Esophagus muscularis mucosa (tissue), 4 donors: ENCODE data around the gene COG4. TPM values are rescaled to one million over a fixed set of nuclear protein-coding genes. Genes with fewer than 3 reads are reported as not detected.

ENCODE experiments used
- DNase-seq: peaks from one replicate; pipeline ENCODE4 v3.0.0-alpha.2; 2017; ENCODE audit errors: extremely low spot score
- H3K27ac ChIP-seq, 4 donors: fragments of 200-600 bp; sonication (generic); replicated peaks in 1 of 4; 1 replicate in 3 of 4; 2 replicates in 1 of 4; pipeline ENCODE4 v1.5.1; 2016 to 2019; ENCODE audit warnings: mild to moderate bottlenecking in 1 of 4
- H3K27me3 ChIP-seq, 4 donors: fragments of 200-600 bp; sonication (generic); one replicate each; pipeline versions ENCODE4 v1.5.1 to v1.6.0; 2016 to 2019
- H3K36me3 ChIP-seq, 4 donors: fragments of 200-600 bp; sonication (generic); one replicate each; pipeline ENCODE4 v1.5.1; 2016 to 2019
- H3K4me1 ChIP-seq, 4 donors: fragments of 200-600 bp; sonication (generic); one replicate each; pipeline ENCODE4 v1.5.1; 2016 to 2019
- H3K4me3 ChIP-seq, 4 donors: fragments of 200-600 bp; sonication (generic); 1 replicate in 2 of 4; 2 replicates in 2 of 4; pipeline ENCODE4 v1.5.1; 2016 to 2019; ENCODE audit warnings: mild to moderate bottlenecking in 4 of 4, moderate library complexity in 1 of 4
- H3K9me3 ChIP-seq, 4 donors: fragments of 200-600 bp; sonication (generic); 1 replicate in 3 of 4; 2 replicates in 1 of 4; pipeline ENCODE4 v1.5.1; 2016 to 2019
- EP300 ChIP-seq: sonication (generic); formaldehyde crosslinking; IDR thresholded peaks from one replicate; pipeline ENCODE4 v1.6.1; 2017; ENCODE audit warnings: antibody characterized with exemption
- POLR2A ChIP-seq: fragments of 450-650 bp; IDR thresholded peaks from one replicate; pipeline ENCODE4 v1.6.1; 2017; ENCODE audit warnings: antibody characterized with exemption, moderate library complexity, mild to moderate bottlenecking, low read depth
- POLR2AphosphoS5 ChIP-seq, 2 donors: sonication (generic); formaldehyde crosslinking; IDR thresholded peaks; one replicate each; pipeline ENCODE4 v1.6.1; 2017; ENCODE audit warnings: antibody characterized with exemption in 2 of 2
- WGBS: methylation state at CpG from one replicate; pipeline ENCODE4 v1.1.5; 2018; 5-methylcytosine and 5-hydroxymethylcytosine counted together
- intact Hi-C: fragments of 100-400 bp; cut with DNase I; formaldehyde crosslinking; loops from one replicate; pipeline ENCODE4 v1.15.1; 2023
- total RNA-seq, 4 donors: library from RNA; depleted of rRNA; stranded (reverse); fragments of >200 nt; gene quantifications; one replicate each; pipeline versions ENCODE4 v1.1.0 to v1.2.1, GENCODE V29; 2016
- TF ChIP-seq, protein P1 (sequence below), 3 experiments: fragments of 200-600 bp in 2 of 3; fragments of 450-650 bp in 1 of 3; sonication (generic) in 2 of 3; IDR thresholded peaks; one replicate each; pipeline ENCODE4 v1.5.1; 2017 to 2019; ENCODE audit warnings: antibody characterized with exemption in 3 of 3, mild to moderate bottlenecking in 2 of 3, moderate library complexity in 1 of 3

The COG4 gene
- total RNA-seq, 4 donors from 2014 or later, result 30.6 to 40.0 (median 35.8) TPM

DNA sequence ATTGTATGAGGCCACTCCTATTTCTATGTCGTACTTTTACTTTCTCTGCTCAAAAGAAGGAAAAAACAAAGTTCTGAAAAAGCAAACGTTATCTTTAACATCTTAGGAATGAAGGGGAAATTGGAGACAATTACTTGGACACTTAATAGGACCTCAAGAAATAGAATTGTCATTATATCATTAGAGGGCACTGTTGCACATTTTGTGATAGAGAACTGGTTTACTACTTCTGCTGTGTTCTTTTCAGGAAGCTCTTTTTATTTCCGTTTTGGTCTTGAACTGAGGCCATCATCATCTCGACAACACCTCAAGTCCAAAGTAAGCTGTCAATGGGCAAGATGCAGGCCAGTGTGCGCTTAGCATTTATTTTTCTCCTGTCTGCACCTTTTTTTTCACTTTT lies 14.6 kb downstream of the COG4 start:
- intact Hi-C loops, result no loop called here
- Histone ChIP-seq H3K4me3 (no peak overlapping the region), H3K27ac (no peak overlapping the region), H3K9me3 (no peaks in the 10 kb centered on the region), H3K4me1 (no peaks in the 10 kb centered on the region), H3K27me3 (no peaks in the 10 kb centered on the region), H3K36me3 (peaks cover 48 to 96% (median 83%) of the 10 kb centered on the region in 4 donors)
- TF ChIP-seq, protein P1, sequence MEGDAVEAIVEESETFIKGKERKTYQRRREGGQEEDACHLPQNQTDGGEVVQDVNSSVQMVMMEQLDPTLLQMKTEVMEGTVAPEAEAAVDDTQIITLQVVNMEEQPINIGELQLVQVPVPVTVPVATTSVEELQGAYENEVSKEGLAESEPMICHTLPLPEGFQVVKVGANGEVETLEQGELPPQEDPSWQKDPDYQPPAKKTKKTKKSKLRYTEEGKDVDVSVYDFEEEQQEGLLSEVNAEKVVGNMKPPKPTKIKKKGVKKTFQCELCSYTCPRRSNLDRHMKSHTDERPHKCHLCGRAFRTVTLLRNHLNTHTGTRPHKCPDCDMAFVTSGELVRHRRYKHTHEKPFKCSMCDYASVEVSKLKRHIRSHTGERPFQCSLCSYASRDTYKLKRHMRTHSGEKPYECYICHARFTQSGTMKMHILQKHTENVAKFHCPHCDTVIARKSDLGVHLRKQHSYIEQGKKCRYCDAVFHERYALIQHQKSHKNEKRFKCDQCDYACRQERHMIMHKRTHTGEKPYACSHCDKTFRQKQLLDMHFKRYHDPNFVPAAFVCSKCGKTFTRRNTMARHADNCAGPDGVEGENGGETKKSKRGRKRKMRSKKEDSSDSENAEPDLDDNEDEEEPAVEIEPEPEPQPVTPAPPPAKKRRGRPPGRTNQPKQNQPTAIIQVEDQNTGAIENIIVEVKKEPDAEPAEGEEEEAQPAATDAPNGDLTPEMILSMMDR (IDR thresholded peaks at IDR 0.05), result peak in 1 of 3 experiments; percentile 3
- TF ChIP-seq POLR2A, result no peak
- DNase-seq, result no peak
- 60% methylated on average over 5 of the region's 5 CpGs for WGBS

DNA sequence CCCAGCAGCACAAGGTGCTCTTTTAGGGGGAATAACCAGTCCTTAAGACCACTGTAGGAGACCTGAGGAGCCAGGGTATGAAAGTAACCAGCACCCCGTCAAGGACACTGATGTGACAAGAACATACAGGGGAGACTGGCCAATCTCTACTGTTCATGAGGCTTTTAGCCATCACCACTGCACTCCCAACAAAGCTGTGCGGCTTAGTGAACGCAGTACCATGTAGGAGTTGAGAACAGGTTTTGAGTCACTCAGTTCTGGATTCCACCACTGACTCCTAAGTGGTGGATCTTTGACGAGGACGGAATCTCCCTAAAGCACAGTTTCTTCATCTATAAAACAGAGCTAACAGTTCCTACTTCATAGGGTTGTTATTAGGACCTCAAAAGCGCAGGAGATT lies 26.8 kb downstream of the COG4 start:
- H3K9me3 ChIP-seq, result no peaks in the 10 kb centered on the region
- 95% methylated on average over 6 of the region's 6 CpGs for WGBS
- TF ChIP-seq POLR2A (no peak), EP300 (no peak), POLR2AphosphoS5 (IDR thresholded peaks at IDR 0.05) (no peak)
- TF ChIP-seq, protein P1 (IDR thresholded peaks at IDR 0.05), result no peak
- DNase-seq, result no peak
- H3K27me3 ChIP-seq, result no peaks in the 10 kb centered on the region
- intact Hi-C loops, result no loop called here
- H3K36me3 ChIP-seq, result peaks cover 47 to 97% (median 73%) of the 10 kb centered on the region in 4 donors
- H3K4me1 ChIP-seq, result no peaks in the 10 kb centered on the region
- H3K4me3 ChIP-seq, result no peak overlapping the region
- H3K27ac ChIP-seq, result no peak overlapping the region

DNA sequence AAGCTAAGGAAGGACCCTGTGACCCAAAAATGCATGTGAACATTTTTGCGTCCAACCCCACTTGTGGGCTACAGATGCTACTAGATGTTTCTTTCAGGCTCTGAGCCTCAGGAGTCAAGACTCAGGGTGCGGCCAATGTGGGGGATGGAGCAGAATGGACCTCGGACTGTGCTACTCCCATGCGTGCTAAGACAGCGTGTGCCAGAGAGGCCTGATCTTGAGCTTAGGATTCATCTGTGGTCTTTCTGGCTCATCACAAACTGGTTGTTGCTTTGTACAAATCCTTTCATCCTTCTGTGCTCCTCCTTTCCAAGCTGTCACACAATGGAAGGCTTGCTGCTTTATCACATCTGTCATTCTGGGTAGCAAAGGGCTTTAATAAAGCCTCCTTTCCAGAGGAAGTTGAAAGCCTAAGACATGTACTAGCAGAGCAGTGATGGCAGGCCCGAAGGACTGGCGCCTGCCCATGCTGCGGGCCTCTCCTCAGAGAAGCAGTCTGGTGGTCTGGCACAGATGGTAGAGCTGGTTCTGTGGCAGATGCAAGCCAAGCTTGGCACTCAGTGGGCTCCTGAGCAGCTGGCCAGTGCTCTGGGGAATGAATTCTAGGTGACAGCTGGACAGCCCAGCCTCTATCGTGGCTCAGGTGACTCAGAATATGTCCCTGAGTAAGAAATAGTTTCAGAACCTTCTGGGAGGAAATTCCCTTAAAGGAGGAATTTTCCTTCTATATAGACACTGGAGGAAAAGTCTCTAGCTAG lies 27.8 kb downstream of the COG4 start:
- no peaks in the 10 kb centered on the region for H3K27me3 ChIP-seq
- no peak overlapping the region for H3K27ac ChIP-seq
- TF ChIP-seq, protein P1 (IDR thresholded peaks at IDR 0.05), result no peak
- TF ChIP-seq POLR2A (no peak), POLR2AphosphoS5 (IDR thresholded peaks at IDR 0.05) (no peak), EP300 (no peak)
- no peak overlapping the region for H3K4me3 ChIP-seq
- DNase-seq, result no peak
- H3K9me3 ChIP-seq, result no peaks in the 10 kb centered on the region
- H3K36me3 ChIP-seq, result peaks cover 47 to 97% (median 73%) of the 10 kb centered on the region in 4 donors
- H3K4me1 ChIP-seq, result no peaks in the 10 kb centered on the region
- intact Hi-C loops, result no loop called here
- 92% methylated on average over 9 of the region's 9 CpGs for WGBS

DNA sequence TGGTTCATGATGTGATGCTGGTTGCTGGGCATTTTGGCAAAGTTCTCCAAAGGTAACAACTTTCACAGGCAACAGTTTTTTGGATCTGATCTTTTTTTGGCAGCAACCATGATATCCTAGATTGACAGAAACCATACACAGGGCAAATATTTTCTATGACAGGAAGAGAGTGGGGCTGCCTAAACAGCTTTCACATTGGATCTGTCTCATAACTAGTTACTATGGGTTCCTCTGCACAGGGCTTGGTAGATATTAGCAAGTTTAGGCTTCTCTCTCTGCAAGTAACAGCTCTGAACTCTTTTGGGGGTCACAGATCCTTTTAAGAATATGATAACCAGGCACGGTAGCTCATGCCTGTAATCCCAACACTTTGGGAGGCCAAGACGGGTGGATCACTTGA lies 28.6 kb downstream of the COG4 start:
- TF ChIP-seq EP300 (no peak), POLR2A (no peak), POLR2AphosphoS5 (IDR thresholded peaks at IDR 0.05) (no peak)
- TF ChIP-seq, protein P1 (IDR thresholded peaks at IDR 0.05), result no peak
- 100% methylated on average over 2 of the region's 2 CpGs for WGBS
- DNase-seq, result no peak
- intact Hi-C loops, result no loop called here
- Histone ChIP-seq H3K4me3 (no peak overlapping the region), H3K4me1 (no peaks in the 10 kb centered on the region), H3K27me3 (no peaks in the 10 kb centered on the region), H3K27ac (no peak overlapping the region), H3K36me3 (peaks cover 49 to 97% (median 74%) of the 10 kb centered on the region in 4 donors), H3K9me3 (no peaks in the 10 kb centered on the region)
